HCT116 (cell line): ENCODE measurements around the gene GJB2.

ENCODE experiments used
- CTCF ChIP-seq, 3 experiments: fragments of 200-600 bp in 1 of 3; sonication (generic) in 1 of 3; IDR thresholded peaks in 2 of 3; conservative IDR thresholded peaks in 1 of 3; 2 replicates each; pipeline ENCODE4 v1.5.1; 2012 to 2017; ENCODE audit warnings: low read depth in 2 of 3, low read length in 2 of 3, antibody characterized with exemption in 1 of 3, borderline replicate concordance in 1 of 3, control low read depth in 1 of 3, mild to moderate bottlenecking in 1 of 3, mixed read lengths in 1 of 3, mixed run types in 1 of 3, moderate library complexity in 1 of 3; ENCODE audit not compliant: insufficient read depth in 1 of 3
- ELF1 ChIP-seq: IDR thresholded peaks from 2 replicates; pipeline ENCODE4 v1.6.1; 2012; ENCODE audit warnings: low read depth, borderline replicate concordance
- EZH2 ChIP-seq: fragments of 200-600 bp; sonication (generic); IDR thresholded peaks from 2 replicates; pipeline ENCODE4 v1.6.1; 2017; ENCODE audit warnings: antibody characterized with exemption, mixed run types
- POLR2A ChIP-seq: IDR thresholded peaks from 2 replicates; pipeline ENCODE4 v1.7.0; 2011; ENCODE audit warnings: borderline replicate concordance; ENCODE audit not compliant: insufficient read depth, insufficient read length; ENCODE audit errors: extremely low read depth
- POLR2AphosphoS5 ChIP-seq: IDR thresholded peaks from 2 replicates; pipeline ENCODE4 v1.6.1; 2011; ENCODE audit warnings: mild to moderate bottlenecking, low read depth, low read length, moderate library complexity
- TCF7L2 ChIP-seq: IDR thresholded peaks from 2 replicates; pipeline ENCODE4 v1.7.0; 2011; ENCODE audit warnings: borderline replicate concordance, inconsistent platforms; ENCODE audit not compliant: insufficient read depth, insufficient read length; ENCODE audit errors: extremely low read depth
- TF ChIP-seq, protein P1 (sequence below): IDR thresholded peaks from 2 replicates; pipeline ENCODE4 v1.6.1; 2012; ENCODE audit warnings: low read depth

DNA sequence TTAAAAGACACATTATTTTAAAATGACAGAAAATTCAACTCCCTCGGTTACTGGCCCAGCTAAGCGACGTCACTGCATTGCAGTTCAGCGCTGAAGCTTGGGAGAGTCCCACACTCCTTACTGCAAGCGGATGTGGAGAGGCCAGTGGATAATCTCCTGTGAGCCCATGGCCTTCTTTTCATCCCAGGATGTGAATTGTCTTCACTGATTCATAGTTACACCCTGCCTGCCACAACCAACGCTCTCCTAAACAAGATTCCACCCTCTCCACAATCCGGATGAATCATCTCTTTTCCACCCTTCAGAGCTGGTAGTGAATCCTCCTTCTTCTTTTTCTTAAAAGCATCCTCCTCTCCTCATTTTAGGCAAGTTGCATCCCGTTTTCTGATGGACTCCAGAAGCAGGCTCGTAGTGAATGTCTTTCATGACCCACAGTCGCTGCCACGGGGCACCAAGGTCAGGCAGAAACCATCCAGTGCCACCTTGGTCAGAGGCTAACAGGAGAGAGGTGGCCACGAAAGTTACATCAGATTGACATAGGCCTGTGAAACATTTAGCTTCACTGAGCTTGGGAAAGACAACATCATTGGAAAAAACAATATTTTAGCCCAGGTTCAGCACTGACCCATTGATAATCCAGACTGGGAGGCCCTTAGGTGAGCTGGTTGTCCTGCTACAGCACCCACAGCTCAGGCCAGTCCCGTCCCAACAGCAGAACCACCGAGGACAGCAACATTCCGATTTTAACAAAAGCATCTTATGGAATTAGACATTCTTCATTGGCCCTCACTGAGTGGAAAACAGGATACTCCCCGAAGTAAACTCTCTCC, 2.0 kb downstream of the GJB2 start:
- TF ChIP-seq CTCF (IDR thresholded peaks at IDR 0.05 in 2 of 3, conservative IDR thresholded peaks at IDR 0.05 in 1 of 3; ENCODE audit: borderline replicate concordance in 1 of 3, insufficient read depth in 1 of 3, low read depth in 2 of 3, low read length in 2 of 3) (no peak), POLR2A (no peak), TCF7L2 (no peak), EZH2 (no peak), ELF1 (no peak), POLR2AphosphoS5 (no peak)
- TF ChIP-seq, protein P1, sequence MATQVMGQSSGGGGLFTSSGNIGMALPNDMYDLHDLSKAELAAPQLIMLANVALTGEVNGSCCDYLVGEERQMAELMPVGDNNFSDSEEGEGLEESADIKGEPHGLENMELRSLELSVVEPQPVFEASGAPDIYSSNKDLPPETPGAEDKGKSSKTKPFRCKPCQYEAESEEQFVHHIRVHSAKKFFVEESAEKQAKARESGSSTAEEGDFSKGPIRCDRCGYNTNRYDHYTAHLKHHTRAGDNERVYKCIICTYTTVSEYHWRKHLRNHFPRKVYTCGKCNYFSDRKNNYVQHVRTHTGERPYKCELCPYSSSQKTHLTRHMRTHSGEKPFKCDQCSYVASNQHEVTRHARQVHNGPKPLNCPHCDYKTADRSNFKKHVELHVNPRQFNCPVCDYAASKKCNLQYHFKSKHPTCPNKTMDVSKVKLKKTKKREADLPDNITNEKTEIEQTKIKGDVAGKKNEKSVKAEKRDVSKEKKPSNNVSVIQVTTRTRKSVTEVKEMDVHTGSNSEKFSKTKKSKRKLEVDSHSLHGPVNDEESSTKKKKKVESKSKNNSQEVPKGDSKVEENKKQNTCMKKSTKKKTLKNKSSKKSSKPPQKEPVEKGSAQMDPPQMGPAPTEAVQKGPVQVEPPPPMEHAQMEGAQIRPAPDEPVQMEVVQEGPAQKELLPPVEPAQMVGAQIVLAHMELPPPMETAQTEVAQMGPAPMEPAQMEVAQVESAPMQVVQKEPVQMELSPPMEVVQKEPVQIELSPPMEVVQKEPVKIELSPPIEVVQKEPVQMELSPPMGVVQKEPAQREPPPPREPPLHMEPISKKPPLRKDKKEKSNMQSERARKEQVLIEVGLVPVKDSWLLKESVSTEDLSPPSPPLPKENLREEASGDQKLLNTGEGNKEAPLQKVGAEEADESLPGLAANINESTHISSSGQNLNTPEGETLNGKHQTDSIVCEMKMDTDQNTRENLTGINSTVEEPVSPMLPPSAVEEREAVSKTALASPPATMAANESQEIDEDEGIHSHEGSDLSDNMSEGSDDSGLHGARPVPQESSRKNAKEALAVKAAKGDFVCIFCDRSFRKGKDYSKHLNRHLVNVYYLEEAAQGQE = no peak
